ENCODE results near the gene MIER1. TPM values are rescaled to one million over a fixed set of nuclear protein-coding genes. Genes with fewer than 3 reads are reported as not detected.

Gene MIER1
- total and polyA plus RNA-seq, 9 of the 15 experiments (the other 6 are each of a cell fraction or from before 2014, with no cell fraction given), result 13.9 to 34.8 (median 21.5) TPM

DNA sequence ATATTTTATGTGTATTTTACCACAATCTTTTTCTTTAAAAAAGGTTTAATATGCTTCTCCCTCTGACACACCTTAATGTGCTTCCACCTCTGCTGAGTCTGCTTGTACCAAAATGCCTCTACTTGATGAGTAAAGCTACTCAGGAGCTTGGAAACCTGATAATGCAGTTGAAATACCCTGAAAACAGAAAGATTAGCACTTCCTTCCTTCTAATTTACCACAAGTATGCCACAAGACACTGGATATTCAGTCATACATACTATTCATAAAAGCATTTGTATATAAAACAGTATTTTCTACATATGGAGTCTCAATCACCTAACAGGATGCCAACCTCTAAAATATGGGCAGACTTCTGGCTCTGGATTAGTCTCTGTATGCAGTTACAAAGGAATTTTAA is 74.2 kb downstream of the MIER1 start:
- no peak overlapping the region for H3K4me3 ChIP-seq
- FAIRE-seq (no peak), DNase-seq (ENCODE audit: extremely low read depth in 1 of 4, low spot score in 3 of 4) (no peak), ATAC-seq (no peak)
- no peaks in the 10 kb centered on the region for H4K20me1 ChIP-seq (replicated peaks; ENCODE audit: control insufficient read depth, insufficient read depth, low read length)
- intact Hi-C loops (cut with micrococcal nuclease), result loop anchor here (5.0 kb wide), 2 partner anchors 53 to 503 kb away; partner anchors contain the start of gene SLC35D1
- H3K27me3 ChIP-seq (ENCODE audit: control insufficient read depth in 2 of 2, insufficient read depth in 2 of 2, low read length in 2 of 2), result no peaks in the 10 kb centered on the region
- no peaks in the 10 kb centered on the region for H3K9me1 ChIP-seq (ENCODE audit: control insufficient read depth, insufficient read depth, low read length)
- no peaks in the 10 kb centered on the region for H3K9me3 ChIP-seq (replicated peaks; ENCODE audit: control insufficient read depth, insufficient read depth, low read depth, low read length)
- H3K36me3 ChIP-seq (ENCODE audit: control insufficient read depth, insufficient read depth, low read length), result peaks cover 34% of the 10 kb centered on the region; the same call in 2 of the 3 replicates
- no peak overlapping the region for H3K27ac ChIP-seq (ENCODE audit: extremely low read depth, low read depth, low read length)
- ChIA-PET CTCF (ENCODE audit: low intra/inter-chr PET ratio) (no interaction called here), POLR2A (no interaction called here)
- H3K9ac ChIP-seq (ENCODE audit: insufficient read depth in 1 of 2, low read depth in 2 of 2, low read length in 2 of 2), result no peak overlapping the region
- H3K4me2 ChIP-seq (ENCODE audit: insufficient read depth, low read length), result no peak overlapping the region
- in situ Hi-C loops (cut with MboI), result loop anchor here (25.0 kb wide), 1 partner anchor 488 kb away; no protein-coding TSS in a partner anchor
- peaks cover 0 to 4% of the 10 kb centered on the region in 2 experiments; a peak in 2 of 5 replicates for H3K4me1 ChIP-seq (replicated peaks in 1 of 2; ENCODE audit: control insufficient read depth in 2 of 2, insufficient read depth in 2 of 2, low read length in 2 of 2)
- no peaks in the 10 kb centered on the region for H3K79me2 ChIP-seq (ENCODE audit: control insufficient read depth, insufficient read depth, low read length)
- H2AFZ ChIP-seq (ENCODE audit: low read depth, low read length), result no peak overlapping the region
- BruUV-seq (replicated peaks), result no TSS peak
- TF ChIP-seq JUN (IDR thresholded peaks at IDR 0.05; ENCODE audit: borderline replicate concordance, low read depth, low read length) (no peak), JUN (CRISPR knock-in tag; IDR thresholded peaks at IDR 0.05; ENCODE audit: borderline replicate concordance) (no peak), RBBP5 (IDR thresholded peaks at IDR 0.05; ENCODE audit: borderline replicate concordance, insufficient read depth, low read length, poor library complexity, severe bottlenecking) (no peak), FOXJ3 (CRISPR knock-in tag; IDR thresholded peaks at IDR 0.05) (no peak), ZNF175 (CRISPR knock-in tag; IDR thresholded peaks at IDR 0.05; ENCODE audit: low read depth) (no peak), KDM1A (IDR thresholded peaks at IDR 0.05) (no peak), JUND (IDR thresholded peaks at IDR 0.05; ENCODE audit: borderline replicate concordance, low read depth, low read length) (no peak), JUND (tag; IDR thresholded peaks at IDR 0.05; ENCODE audit: borderline replicate concordance, low read depth, low read length) (no peak), HEY1 (CRISPR knock-in tag; IDR thresholded peaks at IDR 0.05; ENCODE audit: borderline replicate concordance) (no peak), NCOA2 (IDR thresholded peaks at IDR 0.05; ENCODE audit: partially characterized antibody in 2 of 2) (no peak), ZNF217 (CRISPR knock-in tag; IDR thresholded peaks at IDR 0.05) (no peak)
- TF ChIP-seq, protein P1, sequence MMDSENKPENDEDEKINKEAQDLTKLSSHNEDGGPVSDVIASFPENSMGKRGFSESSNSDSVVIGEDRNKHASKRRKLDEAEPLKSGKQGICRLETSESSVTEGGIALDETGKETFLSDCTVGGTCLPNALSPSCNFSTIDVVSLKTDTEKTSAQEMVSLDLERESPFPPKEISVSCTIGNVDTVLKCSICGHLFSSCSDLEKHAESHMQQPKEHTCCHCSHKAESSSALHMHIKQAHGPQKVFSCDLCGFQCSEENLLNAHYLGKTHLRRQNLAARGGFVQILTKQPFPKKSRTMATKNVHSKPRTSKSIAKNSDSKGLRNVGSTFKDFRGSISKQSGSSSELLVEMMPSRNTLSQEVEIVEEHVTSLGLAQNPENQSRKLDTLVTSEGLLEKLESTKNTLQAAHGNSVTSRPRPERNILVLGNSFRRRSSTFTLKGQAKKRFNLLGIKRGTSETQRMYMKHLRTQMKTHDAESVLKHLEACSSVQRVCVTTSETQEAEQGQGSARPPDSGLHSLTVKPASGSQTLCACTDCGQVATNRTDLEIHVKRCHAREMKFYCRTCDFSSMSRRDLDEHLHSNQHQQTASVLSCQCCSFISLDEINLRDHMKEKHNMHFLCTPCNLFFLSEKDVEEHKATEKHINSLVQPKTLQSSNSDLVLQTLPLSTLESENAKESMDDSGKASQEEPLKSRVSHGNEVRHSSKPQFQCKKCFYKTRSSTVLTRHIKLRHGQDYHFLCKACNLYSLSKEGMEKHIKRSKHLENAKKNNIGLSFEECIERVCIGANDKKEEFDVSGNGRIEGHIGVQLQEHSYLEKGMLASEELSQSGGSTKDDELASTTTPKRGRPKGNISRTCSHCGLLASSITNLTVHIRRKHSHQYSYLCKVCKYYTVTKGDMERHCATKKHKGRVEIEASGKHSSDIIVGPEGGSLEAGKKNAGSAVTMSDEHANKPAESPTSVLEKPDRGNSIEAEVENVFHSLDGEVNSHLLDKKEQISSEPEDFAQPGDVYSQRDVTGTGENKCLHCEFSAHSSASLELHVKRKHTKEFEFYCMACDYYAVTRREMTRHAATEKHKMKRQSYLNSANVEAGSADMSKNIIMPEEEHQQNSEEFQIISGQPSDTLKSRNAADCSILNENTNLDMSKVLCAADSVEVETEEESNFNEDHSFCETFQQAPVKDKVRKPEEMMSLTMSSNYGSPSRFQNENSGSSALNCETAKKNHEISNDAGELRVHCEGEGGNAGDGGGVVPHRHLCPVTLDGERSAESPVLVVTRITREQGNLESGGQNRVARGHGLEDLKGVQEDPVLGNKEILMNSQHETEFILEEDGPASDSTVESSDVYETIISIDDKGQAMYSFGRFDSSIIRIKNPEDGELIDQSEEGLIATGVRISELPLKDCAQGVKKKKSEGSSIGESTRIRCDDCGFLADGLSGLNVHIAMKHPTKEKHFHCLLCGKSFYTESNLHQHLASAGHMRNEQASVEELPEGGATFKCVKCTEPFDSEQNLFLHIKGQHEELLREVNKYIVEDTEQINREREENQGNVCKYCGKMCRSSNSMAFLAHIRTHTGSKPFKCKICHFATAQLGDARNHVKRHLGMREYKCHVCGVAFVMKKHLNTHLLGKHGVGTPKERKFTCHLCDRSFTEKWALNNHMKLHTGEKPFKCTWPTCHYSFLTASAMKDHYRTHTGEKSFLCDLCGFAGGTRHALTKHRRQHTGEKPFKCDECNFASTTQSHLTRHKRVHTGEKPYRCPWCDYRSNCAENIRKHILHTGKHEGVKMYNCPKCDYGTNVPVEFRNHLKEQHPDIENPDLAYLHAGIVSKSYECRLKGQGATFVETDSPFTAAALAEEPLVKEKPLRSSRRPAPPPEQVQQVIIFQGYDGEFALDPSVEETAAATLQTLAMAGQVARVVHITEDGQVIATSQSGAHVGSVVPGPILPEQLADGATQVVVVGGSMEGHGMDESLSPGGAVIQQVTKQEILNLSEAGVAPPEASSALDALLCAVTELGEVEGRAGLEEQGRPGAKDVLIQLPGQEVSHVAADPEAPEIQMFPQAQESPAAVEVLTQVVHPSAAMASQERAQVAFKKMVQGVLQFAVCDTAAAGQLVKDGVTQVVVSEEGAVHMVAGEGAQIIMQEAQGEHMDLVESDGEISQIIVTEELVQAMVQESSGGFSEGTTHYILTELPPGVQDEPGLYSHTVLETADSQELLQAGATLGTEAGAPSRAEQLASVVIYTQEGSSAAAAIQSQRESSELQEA (IDR thresholded peaks at IDR 0.05; ENCODE audit: low read depth), result no peak

Measured in K562 (cell line).